ENCODE data around the gene KIT.
A peak's percentile ranks its signal among the peaks of the same experiment; 100 is the strongest.

The KIT gene

GRCh38 chr4:54726907-54727306, 69.2 kb downstream of the KIT start:
- TF ChIP-seq CTCF (IDR thresholded peaks at IDR 0.05; ENCODE audit: insufficient read depth, low read length, poor library complexity, severe bottlenecking) = no peak
- H3K36me3 ChIP-seq (ENCODE audit: control insufficient read depth, insufficient read depth, low read length) = no peaks in the 10 kb centered on the region
- no peak overlapping the region for H3K4me3 ChIP-seq (replicated peaks; ENCODE audit: low read depth, low read length)
- no peak for DNase-seq (ENCODE audit: extremely low read depth, insufficient read length)
- no peaks in the 10 kb centered on the region for H3K27me3 ChIP-seq (replicated peaks; ENCODE audit: control insufficient read depth, insufficient read depth, low read length)

DNA sequence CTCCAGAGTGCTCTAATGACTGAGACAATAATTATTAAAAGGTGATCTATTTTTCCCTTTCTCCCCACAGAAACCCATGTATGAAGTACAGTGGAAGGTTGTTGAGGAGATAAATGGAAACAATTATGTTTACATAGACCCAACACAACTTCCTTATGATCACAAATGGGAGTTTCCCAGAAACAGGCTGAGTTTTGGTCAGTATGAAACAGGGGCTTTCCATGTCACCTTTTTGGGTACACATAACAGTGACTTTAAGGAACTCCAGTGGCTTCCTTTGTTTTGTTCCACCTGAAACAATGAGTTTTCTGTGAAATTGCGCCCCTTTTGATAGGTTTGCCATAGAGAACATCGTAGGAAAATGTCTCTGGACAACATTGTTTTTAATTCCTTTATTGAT, 69.6 kb downstream of the KIT start:
- no peaks in the 10 kb centered on the region for H3K27me3 ChIP-seq (replicated peaks; ENCODE audit: control insufficient read depth, insufficient read depth, low read length)
- no peak overlapping the region for H3K4me3 ChIP-seq (replicated peaks; ENCODE audit: low read depth, low read length)
- DNase-seq (ENCODE audit: extremely low read depth, insufficient read length) = peak; percentile 13
- no peaks in the 10 kb centered on the region for H3K36me3 ChIP-seq (ENCODE audit: control insufficient read depth, insufficient read depth, low read length)
- no peak for TF ChIP-seq CTCF (IDR thresholded peaks at IDR 0.05; ENCODE audit: insufficient read depth, low read length, poor library complexity, severe bottlenecking)

- H3K4me3 ChIP-seq (replicated peaks; ENCODE audit: low read depth, low read length) = no peak overlapping the region
- H3K27me3 ChIP-seq (replicated peaks; ENCODE audit: control insufficient read depth, insufficient read depth, low read length) = no peaks in the 10 kb centered on the region
- no peak for TF ChIP-seq CTCF (IDR thresholded peaks at IDR 0.05; ENCODE audit: insufficient read depth, low read length, poor library complexity, severe bottlenecking)
- no peaks in the 10 kb centered on the region for H3K36me3 ChIP-seq (ENCODE audit: control insufficient read depth, insufficient read depth, low read length)
- no peak for DNase-seq (ENCODE audit: extremely low read depth, insufficient read length)
Observed at GRCh38 chr4:54728368-54728767, 70.6 kb downstream of the KIT start.

DNA sequence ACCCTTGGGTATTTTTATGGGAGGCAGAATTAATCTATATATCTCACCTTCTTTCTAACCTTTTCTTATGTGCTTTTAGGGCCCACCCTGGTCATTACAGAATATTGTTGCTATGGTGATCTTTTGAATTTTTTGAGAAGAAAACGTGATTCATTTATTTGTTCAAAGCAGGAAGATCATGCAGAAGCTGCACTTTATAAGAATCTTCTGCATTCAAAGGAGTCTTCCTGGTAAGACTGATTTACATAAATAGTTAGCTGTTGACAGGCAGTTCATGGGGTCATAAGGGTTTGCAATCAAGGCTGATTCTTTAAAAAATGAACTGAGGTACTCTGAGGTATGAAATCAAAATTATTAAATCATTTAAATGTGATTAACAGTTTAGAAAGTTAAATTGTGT, 71.5 kb downstream of the KIT start:
- DNase-seq (ENCODE audit: extremely low read depth, insufficient read length) = no peak
- Histone ChIP-seq H3K27me3 (replicated peaks; ENCODE audit: control insufficient read depth, insufficient read depth, low read length) (no peaks in the 10 kb centered on the region), H3K4me3 (replicated peaks; ENCODE audit: low read depth, low read length) (no peak overlapping the region), H3K36me3 (ENCODE audit: control insufficient read depth, insufficient read depth, low read length) (no peaks in the 10 kb centered on the region)
- no peak for TF ChIP-seq CTCF (IDR thresholded peaks at IDR 0.05; ENCODE audit: insufficient read depth, low read length, poor library complexity, severe bottlenecking)

DNA sequence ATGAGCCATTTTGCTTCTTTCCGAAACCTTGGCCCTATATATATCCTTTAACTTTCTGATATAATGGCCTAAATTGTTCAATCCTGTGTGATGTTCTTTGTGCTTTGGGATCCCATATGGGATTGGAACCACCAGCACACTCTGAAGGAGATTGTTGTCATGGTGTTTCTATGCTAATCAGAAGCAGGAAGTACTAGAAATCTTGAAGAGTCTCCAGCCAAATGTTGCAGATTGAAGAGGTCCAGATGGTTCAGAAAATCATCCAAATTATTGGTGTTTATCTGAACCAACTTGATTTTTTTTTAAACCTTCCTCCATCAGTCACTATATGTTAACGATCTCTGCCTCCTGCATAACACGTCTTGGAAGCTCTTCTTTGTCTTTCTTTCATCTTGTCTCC, 72.8 kb downstream of the KIT start:
- TF ChIP-seq CTCF (IDR thresholded peaks at IDR 0.05; ENCODE audit: insufficient read depth, low read length, poor library complexity, severe bottlenecking) = no peak
- Histone ChIP-seq H3K4me3 (replicated peaks; ENCODE audit: low read depth, low read length) (no peak overlapping the region), H3K27me3 (replicated peaks; ENCODE audit: control insufficient read depth, insufficient read depth, low read length) (no peaks in the 10 kb centered on the region), H3K36me3 (ENCODE audit: control insufficient read depth, insufficient read depth, low read length) (no peaks in the 10 kb centered on the region)
- no peak for DNase-seq (ENCODE audit: extremely low read depth, insufficient read length)

- Histone ChIP-seq H3K36me3 (ENCODE audit: control insufficient read depth, insufficient read depth, low read length) (no peaks in the 10 kb centered on the region), H3K27me3 (replicated peaks; ENCODE audit: control insufficient read depth, insufficient read depth, low read length) (no peaks in the 10 kb centered on the region), H3K4me3 (replicated peaks; ENCODE audit: low read depth, low read length) (no peak overlapping the region)
- DNase-seq (ENCODE audit: extremely low read depth, insufficient read length) = no peak
- no peak for TF ChIP-seq CTCF (IDR thresholded peaks at IDR 0.05; ENCODE audit: insufficient read depth, low read length, poor library complexity, severe bottlenecking)
Observed at GRCh38 chr4:54731552-54731951, 73.8 kb downstream of the KIT start.
